Heart left ventricle (tissue), 16 donors: ENCODE results near the gene KIF2C. TPM values are rescaled to one million over a fixed set of nuclear protein-coding genes. Genes with fewer than 3 reads are reported as not detected.

Source experiments
- ATAC-seq, 4 donors: fragments of 200-7000 bp; cut with Tn5 transposase; one replicate each; pipeline ENCODE4 v1.9.1; 2020 to 2022; ENCODE audit warnings: moderate library complexity in 4 of 4, mild to moderate bottlenecking in 3 of 4, moderate number of reproducible peaks in 1 of 4
- DNase-seq, 5 donors: peaks; one replicate each; pipeline ENCODE4 v3.0.0-alpha.2; 2020
- H3K27ac ChIP-seq, 12 donors: fragments of 200-600 bp; sonication (generic) in 4 of 12; one replicate each; pipeline versions ENCODE4 v1.5.0 to v1.8.0; 2016 to 2022; ENCODE audit warnings: mild to moderate bottlenecking in 2 of 12
- H3K27me3 ChIP-seq, 9 donors: fragments of 200-600 bp; sonication (generic) in 2 of 9; one replicate each; pipeline versions ENCODE4 v1.5.1 to v1.8.0; 2016 to 2022; ENCODE audit warnings: mild to moderate bottlenecking in 3 of 9
- H3K36me3 ChIP-seq, 9 donors: fragments of 200-600 bp; sonication (generic) in 2 of 9; one replicate each; pipeline versions ENCODE4 v1.5.0 to v1.8.0; 2018 to 2022; ENCODE audit warnings: mild to moderate bottlenecking in 2 of 9
- H3K4me1 ChIP-seq, 12 donors: fragments of 200-600 bp; sonication (generic) in 4 of 12; one replicate each; pipeline versions ENCODE4 v1.5.0 to v1.8.0; 2016 to 2022; ENCODE audit warnings: mild to moderate bottlenecking in 3 of 12
- H3K4me3 ChIP-seq, 12 donors: fragments of 200-600 bp; sonication (generic) in 4 of 12; one replicate each; pipeline versions ENCODE4 v1.5.0 to v1.8.0; 2017 to 2022; ENCODE audit warnings: mild to moderate bottlenecking in 9 of 12, moderate library complexity in 4 of 12
- H3K9me3 ChIP-seq, 12 donors: fragments of 200-600 bp; sonication (generic) in 4 of 12; one replicate each; pipeline versions ENCODE4 v1.5.0 to v1.8.0; 2016 to 2022; ENCODE audit warnings: mild to moderate bottlenecking in 1 of 12
- POLR2A ChIP-seq, 2 donors: fragments of 450-650 bp; IDR thresholded peaks; one replicate each; pipeline ENCODE4 v1.6.1; 2017; ENCODE audit warnings: antibody characterized with exemption in 2 of 2, mild to moderate bottlenecking in 2 of 2, moderate library complexity in 2 of 2
- WGBS, 4 donors: extraction: QIAGEN DNeasy Blood & Tissue Kit in 2 of 4; methylation state at CpG; one replicate each; pipeline versions ENCODE4 v1.1.5 to v1.1.7; 2013 to 2018; 5-methylcytosine and 5-hydroxymethylcytosine counted together
- intact Hi-C, 10 donors: fragments of 100-400 bp; cut with DNase I; formaldehyde crosslinking; loops; one replicate each; pipeline versions ENCODE4 v1.11.1 to v1.14.2; 2022
- polyA plus RNA-seq, 2 donors: library from polyadenylated mRNA; stranded (reverse); fragments of 200-250 nt; gene quantifications; one replicate each; pipeline ENCODE4 v1.2.3, GENCODE V29; 2013
- total RNA-seq, 9 donors: library from RNA; depleted of rRNA in 2 of 9; stranded (reverse); fragments of >200 nt in 2 of 9; fragmentation: NEBNext Ultra II Directional in 3 of 9; extraction: Animal tissue kit (Norgen Biotek cat#: 25700) in 3 of 9; gene quantifications; one replicate each; pipeline versions ENCODE4 v1.1.0 to v1.2.4, GENCODE V29; 2016 to 2023
- TF ChIP-seq, protein P1 (sequence below), 12 donors: fragments of 200-600 bp; sonication (generic) in 4 of 12; IDR thresholded peaks; one replicate each; pipeline versions ENCODE4 v1.5.0 to v1.8.0; 2018 to 2022; ENCODE audit warnings: antibody characterized with exemption in 12 of 12, mild to moderate bottlenecking in 5 of 12
- donor health status: ischemic (EF 13 %, LVEDD 7.1; RV severe dilation, severe dysfunction).
- donor health status: healthy with polysubstance abuse.
- donor health status: DM: no; HTN: yes; CAD: no.
- donor health status: DM: no; HTN: no; CAD: no.
- donor health status: ischemic (EF 25% LVEDD 6.9; RV normal size, moderate dysfunction).
- donor health status: ischemic (EF 25% LVEDD 5.7; RV mildly dilated, moderate dysfunction).
- donor health status: healthy.
- donor health status: DM: yes; HTN: yes; CAD: no.
- donor health status: ischemic (EF 35%, LVEDD 5.7; RV mildly dilated, moderate dysfunction).
- donor health status: nonischemic (EF 11% LVEDD 7.7; RV severe dilation, severe dysfunction).
- donor health status: DM: yes; HTN: yes; CAD: no.
- donor health status: PGD.
- donor health status: ischemic (EF 29% LVEDD 5.4; RV normal size, mild dysfunction).
- donor health status: nonischemic (EF 23%, LVEDD 6.1; RV moderate dilation, normal function).

KIF2C gene
- total and polyA plus RNA-seq, 11 donors: 0.25 to 7.0 (median 0.97) TPM

DNA sequence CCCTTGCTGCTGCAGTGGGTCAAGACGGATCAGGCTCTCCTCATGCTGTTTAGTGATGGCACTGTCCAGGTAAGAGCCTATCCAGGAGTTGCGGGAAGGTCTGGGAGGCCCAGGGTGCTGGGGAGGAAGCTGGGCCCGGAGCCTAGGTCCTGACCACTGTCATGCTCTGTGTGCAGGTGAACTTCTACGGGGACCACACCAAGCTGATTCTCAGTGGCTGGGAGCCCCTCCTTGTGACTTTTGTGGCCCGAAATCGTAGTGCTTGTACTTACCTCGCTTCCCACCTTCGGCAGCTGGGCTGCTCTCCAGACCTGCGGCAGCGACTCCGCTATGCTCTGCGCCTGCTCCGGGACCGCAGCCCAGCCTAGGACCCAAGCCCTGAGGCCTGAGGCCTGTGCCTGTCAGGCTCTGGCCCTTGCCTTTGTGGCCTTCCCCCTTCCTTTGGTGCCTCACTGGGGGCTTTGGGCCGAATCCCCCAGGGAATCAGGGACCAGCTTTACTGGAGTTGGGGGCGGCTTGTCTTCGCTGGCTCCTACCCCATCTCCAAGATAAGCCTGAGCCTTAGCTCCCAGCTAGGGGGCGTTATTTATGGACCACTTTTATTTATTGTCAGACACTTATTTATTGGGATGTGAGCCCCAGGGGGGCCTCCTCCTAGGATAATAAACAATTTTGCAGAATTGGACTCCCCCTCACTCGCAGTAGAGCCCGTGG is 65.8 kb downstream of the KIF2C start:
- H3K4me3 ChIP-seq: peak overlapping the region in 1 of 12 donors; percentile 59
- 93 to 96% (median 93%) methylated on average over 19 to 20 of the region's 20 CpGs for whole genome bisulfite sequencing, 4 donors
- DNase-seq (peak in 4 of 5 donors; percentile 19 to 56 (median 28)), ATAC-seq (no peak)
- no peak for TF ChIP-seq POLR2A (IDR thresholded peaks at IDR 0.05)
- H3K9me3 ChIP-seq: no peaks in the 10 kb centered on the region
- intact Hi-C loops: loop anchor here in 1 of 10 donors (10.0 kb wide), 1 partner anchor 499 kb away; no protein-coding TSS in a partner anchor
- no peaks in the 10 kb centered on the region for H3K27me3 ChIP-seq
- H3K4me1 ChIP-seq: peaks cover 14 to 92% (median 75%) of the 10 kb centered on the region in 12 donors
- H3K27ac ChIP-seq: peak overlapping the region in 11 of 12 donors; percentile 91 to 100 (median 99)
- H3K36me3 ChIP-seq: peaks cover 0 to 52% (median 40%) of the 10 kb centered on the region in 9 donors

DNA sequence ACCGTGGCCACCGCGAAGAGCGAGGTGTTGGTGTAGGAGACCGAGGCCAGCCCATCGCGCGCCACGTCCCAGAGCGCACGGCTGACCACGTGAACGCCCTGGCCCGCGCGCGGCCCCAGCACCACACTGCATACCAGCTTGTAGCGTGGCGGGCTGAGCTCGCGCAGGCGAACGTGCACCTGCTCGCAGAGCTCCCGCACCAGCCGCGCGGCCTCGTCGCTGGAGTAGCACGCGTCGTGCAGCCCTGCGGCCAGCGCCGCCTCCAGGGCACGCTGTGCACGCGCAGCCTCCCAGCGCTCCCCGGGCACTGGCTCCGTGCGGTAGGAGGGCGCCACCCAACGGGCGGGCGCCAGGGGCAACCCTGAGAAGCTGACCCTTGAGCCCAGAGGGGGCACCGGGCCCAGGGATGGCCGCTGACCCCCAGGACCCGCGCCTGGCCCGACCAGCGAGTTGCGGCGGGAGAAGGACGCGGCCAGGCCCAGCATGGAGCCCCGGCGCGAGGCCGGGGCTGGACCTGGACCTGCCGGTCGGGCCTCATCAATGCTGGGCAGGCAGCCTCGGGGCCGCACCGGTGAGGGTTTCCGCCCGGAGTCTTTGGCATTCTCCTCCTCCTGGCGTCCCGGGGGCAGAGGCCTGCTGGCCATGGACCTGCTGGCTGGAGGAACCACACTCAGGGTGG is 66.5 kb downstream of the KIF2C start:
- Histone ChIP-seq H3K27ac (peak overlapping the region; percentile 91 to 100 (median 99)), H3K36me3 (peaks cover 0 to 52% (median 40%) of the 10 kb centered on the region in 9 donors), H3K9me3 (no peaks in the 10 kb centered on the region), H3K27me3 (no peaks in the 10 kb centered on the region), H3K4me1 (peaks cover 14 to 93% (median 82%) of the 10 kb centered on the region in 12 donors), H3K4me3 (peak overlapping the region in 5 of 12 donors; percentile 18 to 59 (median 37))
- TF ChIP-seq, protein P1, sequence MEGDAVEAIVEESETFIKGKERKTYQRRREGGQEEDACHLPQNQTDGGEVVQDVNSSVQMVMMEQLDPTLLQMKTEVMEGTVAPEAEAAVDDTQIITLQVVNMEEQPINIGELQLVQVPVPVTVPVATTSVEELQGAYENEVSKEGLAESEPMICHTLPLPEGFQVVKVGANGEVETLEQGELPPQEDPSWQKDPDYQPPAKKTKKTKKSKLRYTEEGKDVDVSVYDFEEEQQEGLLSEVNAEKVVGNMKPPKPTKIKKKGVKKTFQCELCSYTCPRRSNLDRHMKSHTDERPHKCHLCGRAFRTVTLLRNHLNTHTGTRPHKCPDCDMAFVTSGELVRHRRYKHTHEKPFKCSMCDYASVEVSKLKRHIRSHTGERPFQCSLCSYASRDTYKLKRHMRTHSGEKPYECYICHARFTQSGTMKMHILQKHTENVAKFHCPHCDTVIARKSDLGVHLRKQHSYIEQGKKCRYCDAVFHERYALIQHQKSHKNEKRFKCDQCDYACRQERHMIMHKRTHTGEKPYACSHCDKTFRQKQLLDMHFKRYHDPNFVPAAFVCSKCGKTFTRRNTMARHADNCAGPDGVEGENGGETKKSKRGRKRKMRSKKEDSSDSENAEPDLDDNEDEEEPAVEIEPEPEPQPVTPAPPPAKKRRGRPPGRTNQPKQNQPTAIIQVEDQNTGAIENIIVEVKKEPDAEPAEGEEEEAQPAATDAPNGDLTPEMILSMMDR (IDR thresholded peaks at IDR 0.05): no peak
- no peak for TF ChIP-seq POLR2A (IDR thresholded peaks at IDR 0.05)
- 84 to 94% (median 90%) methylated on average over 16 to 70 of the region's 70 CpGs for WGBS, 4 donors
- intact Hi-C loops: loop anchor here in 1 of 10 donors (10.0 kb wide), 1 partner anchor 499 kb away; no protein-coding TSS in a partner anchor
- peak in 4 of 5 donors; percentile 21 to 67 (median 31) for DNase-seq
- no peak for ATAC-seq

DNA sequence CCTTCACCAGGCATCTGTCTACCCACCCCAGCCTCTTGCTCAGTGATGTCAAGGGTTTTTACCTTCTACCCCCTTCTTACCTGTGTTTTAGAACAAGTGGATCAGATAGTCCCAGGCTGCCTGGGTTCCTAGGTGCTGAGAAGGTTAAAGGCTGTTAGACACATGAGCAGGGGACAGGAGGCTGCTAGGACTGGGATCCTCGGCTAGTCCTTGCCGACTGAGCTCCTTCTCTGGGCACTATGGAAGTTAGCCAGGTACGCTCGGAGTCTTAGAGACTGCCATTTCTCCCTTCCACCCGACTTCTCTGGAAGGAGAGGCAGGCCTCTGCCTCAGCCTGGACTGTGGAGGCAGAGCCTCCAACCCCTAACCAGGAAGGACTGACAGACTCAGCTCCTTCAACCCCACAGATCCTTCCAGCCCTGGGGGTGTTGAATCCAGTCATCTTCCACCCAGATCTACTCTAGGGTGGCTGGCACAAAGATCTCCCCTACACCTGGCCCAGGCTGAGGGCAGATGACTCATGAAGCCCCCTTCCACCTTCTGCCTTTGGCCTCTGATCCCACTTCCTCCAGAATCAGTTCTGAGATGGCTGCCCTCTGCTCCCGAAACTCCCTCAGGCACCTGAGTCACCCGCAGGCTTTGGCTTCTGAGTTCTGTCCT is 67.2 kb downstream of the KIF2C start, which contains the start of gene DYNLT4:
Gene DYNLT4, minus strand, starts transcription at position 648 of the 660 bp plus-strand sequence. CDS start 683 bp downstream, outside the sequence.
- TF ChIP-seq, protein P1 (IDR thresholded peaks at IDR 0.05): no peak
- peak in 1 of 2 donors; percentile 63 for TF ChIP-seq POLR2A (IDR thresholded peaks at IDR 0.05)
- Histone ChIP-seq H3K27ac (peak within 1 kb of the TSS; percentile 91 to 100 (median 99)), H3K27me3 (no peaks in the 10 kb centered on the region), H3K4me3 (peak within 1 kb of the TSS in 10 of 12 donors; percentile 27 to 59 (median 44)), H3K36me3 (peaks cover 0 to 51% (median 40%) of the 10 kb centered on the region in 9 donors), H3K9me3 (no peaks in the 10 kb centered on the region), H3K4me1 (peaks cover 14 to 99% (median 86%) of the 10 kb centered on the region in 12 donors)
- WGBS, 4 donors: 30 to 54% (median 44%) methylated on average over 6 to 7 of the region's 7 CpGs
- intact Hi-C loops: loop anchor here in 1 of 10 donors (10.0 kb wide), 1 partner anchor 498 kb away; no protein-coding TSS in a partner anchor
- ATAC-seq (no peak), DNase-seq (peak in 2 of 5 donors; percentile 19 to 39)

DNA sequence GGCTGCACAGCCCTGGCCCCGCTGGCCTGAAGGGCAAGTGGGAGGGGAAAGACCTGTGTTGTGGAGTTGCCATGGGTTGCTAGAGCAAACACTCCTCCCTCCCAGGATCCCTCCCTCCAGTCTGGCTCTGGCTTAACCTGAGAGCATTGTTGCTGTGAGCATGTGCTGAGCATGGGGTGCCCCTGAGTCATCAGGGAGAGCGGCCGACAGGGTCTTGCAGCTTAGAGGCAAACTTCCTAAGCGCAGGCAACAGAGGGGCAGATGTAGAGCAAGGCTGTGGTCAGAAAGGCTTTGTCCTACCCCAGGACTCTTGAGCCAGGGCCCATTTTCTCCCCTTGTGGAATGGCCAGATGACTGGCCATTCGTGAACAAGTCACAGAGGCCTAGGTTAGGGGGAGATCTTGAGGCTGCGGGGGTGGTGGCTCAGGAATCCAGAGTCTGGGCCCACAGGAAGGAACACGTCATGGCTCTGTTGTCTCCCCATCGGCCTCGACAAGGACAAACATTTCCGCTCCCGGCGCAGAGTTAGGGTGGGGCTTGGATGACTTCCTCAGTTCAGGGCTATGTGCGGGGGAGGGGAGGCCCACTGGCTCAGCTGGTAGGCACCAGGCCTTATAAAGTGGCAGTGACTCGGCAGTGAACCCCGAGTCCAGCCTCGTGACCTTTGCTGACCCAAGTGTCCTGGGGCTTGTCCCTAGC is 67.9 kb downstream of the KIF2C start:
- ATAC-seq (peak; percentile 85 to 88 (median 86)), DNase-seq (peak; percentile 97 to 99 (median 98))
- intact Hi-C loops: loop anchor here in 1 of 10 donors (10.0 kb wide), 1 partner anchor 497 kb away; no protein-coding TSS in a partner anchor
- peaks cover 0 to 44% (median 40%) of the 10 kb centered on the region in 9 donors for H3K36me3 ChIP-seq
- no peaks in the 10 kb centered on the region for H3K27me3 ChIP-seq
- TF ChIP-seq POLR2A (IDR thresholded peaks at IDR 0.05): no peak
- TF ChIP-seq, protein P1 (IDR thresholded peaks at IDR 0.05): no peak
- H3K4me1 ChIP-seq: peaks cover 14 to 98% (median 84%) of the 10 kb centered on the region in 12 donors
- H3K27ac ChIP-seq: peak overlapping the region; percentile 91 to 100 (median 99)
- peak overlapping the region in 10 of 12 donors; percentile 27 to 59 (median 44) for H3K4me3 ChIP-seq
- 11 to 20% (median 14%) methylated on average over 7 to 16 of the region's 16 CpGs for WGBS, 4 donors
- H3K9me3 ChIP-seq: no peaks in the 10 kb centered on the region
